BLaER1 treated with 17β-estradiol and CSF1 and Interleukin-3, amounts not matched to agents 10 nM and 100 nM (cell line): ENCODE data around the gene CTNNA3.
A peak's percentile ranks its signal among the peaks of the same experiment; 100 is the strongest.

Experiments used
- H3K27ac ChIP-seq, 11 experiments: shearing (Covaris generic); formaldehyde crosslinking; 2 replicates each; pipeline ENCODE4 v1.8.1; 2022
- H3K27me3 ChIP-seq, 11 experiments: shearing (Covaris generic); formaldehyde crosslinking; 2 replicates each; pipeline ENCODE4 v1.8.1; 2022
- H3K36me3 ChIP-seq, 11 experiments: shearing (Covaris generic); formaldehyde crosslinking; 2 replicates each; pipeline ENCODE4 v1.8.1; 2022
- H3K4me1 ChIP-seq, 10 experiments: shearing (Covaris generic); formaldehyde crosslinking; 2 replicates each; pipeline ENCODE4 v1.8.1; 2022
- H3K4me2 ChIP-seq, 11 experiments: shearing (Covaris generic); formaldehyde crosslinking; 2 replicates each; pipeline ENCODE4 v1.8.1; 2022
- H3K4me3 ChIP-seq, 10 experiments: shearing (Covaris generic); formaldehyde crosslinking; 2 replicates each; pipeline ENCODE4 v1.8.1; 2022
- H3K9ac ChIP-seq, 11 experiments: shearing (Covaris generic); formaldehyde crosslinking; 2 replicates each; pipeline ENCODE4 v1.8.1; 2022
- H3K9me3 ChIP-seq, 11 experiments: shearing (Covaris generic); formaldehyde crosslinking; replicated peaks in 1 of 11; 2 replicates each; pipeline ENCODE4 v1.8.1; 2022
- H4K20me1 ChIP-seq, 11 experiments: shearing (Covaris generic); formaldehyde crosslinking; 2 replicates each; pipeline ENCODE4 v1.8.1; 2022
- Cebpa-rat ChIP-seq, 11 experiments: shearing (Covaris generic); IDR thresholded peaks; 2 replicates each; pipeline ENCODE4 v1.8.1; 2022

CTNNA3 gene

DNA sequence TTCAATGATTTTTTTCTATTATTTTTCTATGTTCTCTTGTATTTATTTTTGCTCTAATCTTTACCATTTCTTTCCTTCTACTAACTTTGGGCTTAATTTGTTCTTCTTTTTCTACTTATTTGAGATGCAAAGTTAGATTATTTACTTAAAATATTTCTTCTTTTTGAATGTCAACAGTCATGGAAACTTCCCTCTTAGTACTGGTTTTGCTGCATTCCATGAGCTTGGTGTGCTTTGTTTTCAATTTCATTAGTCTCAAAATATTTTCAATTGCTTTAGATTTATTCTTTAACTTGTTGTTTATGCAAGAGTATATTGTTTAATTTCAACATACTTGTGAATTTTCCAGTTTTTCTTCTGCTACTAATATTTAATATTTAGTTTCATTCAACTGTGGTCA, 539.8 kb downstream of the CTNNA3 start:
- Histone ChIP-seq H3K36me3 (no peaks in the 10 kb centered on the region), H3K27ac (no peak overlapping the region), H3K9ac (no peak overlapping the region)

DNA sequence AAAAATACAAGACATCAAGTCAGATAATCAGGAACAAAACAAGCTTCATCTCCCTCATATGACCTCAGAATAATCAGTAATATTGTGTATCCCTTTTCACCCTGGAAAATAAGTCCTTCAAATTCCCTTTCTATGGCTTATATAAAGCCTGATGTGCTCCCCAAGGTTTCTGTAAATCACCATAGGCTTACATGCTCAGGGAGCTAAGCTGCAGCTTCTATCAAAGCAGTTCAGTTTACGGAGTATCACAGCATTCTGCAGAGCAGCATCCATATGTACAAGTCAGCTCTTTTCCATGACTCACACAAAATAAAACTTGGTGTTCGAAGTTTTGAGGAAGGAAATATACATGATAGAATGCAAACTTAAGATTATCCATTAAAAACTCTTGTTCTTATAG, 544.5 kb downstream of the CTNNA3 start:
- Histone ChIP-seq H3K4me2 (peak overlapping the region in 3 of 11 experiments; percentile 11 to 34 (median 24); a peak in 3 of 22 replicates), H3K9ac (no peak overlapping the region)
- no peak for TF ChIP-seq Cebpa-rat (IDR thresholded peaks at IDR 0.05)

More for the DNA sequence above, 539.8 kb downstream of the CTNNA3 start:
- no peak overlapping the region for H3K4me3 ChIP-seq
- H3K9me3 ChIP-seq, result peaks cover 0 to 19% (median 0%) of the 10 kb centered on the region in 11 experiments; a peak in 3 of 22 replicates
- TF ChIP-seq Cebpa-rat (IDR thresholded peaks at IDR 0.05), result no peak
- H3K4me1 ChIP-seq, result peaks cover 0 to 8% (median 0%) of the 10 kb centered on the region in 10 experiments; a peak in 4 of 20 replicates
- no peak overlapping the region for H3K4me2 ChIP-seq
- H3K27me3 ChIP-seq, result no peaks in the 10 kb centered on the region
- H4K20me1 ChIP-seq, result no peaks in the 10 kb centered on the region

DNA sequence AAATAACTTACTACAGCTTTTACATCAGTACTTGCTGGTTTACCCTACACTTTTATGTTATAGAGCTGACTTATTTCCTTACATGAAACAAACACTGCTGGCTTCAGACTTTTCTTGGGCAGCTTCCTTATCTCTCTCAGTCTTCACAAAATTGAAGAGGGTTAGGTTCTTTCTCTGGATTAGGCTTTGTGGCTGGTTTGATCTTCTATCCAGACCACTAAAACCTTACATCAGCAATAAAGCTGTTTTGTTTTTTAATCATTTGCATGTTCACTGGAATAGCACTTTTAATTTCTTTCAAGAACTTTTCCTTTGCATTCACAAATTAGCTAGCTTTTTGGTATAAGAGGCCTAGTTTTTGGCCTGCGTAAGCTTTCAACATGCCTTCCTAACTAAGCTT, 551.5 kb downstream of the CTNNA3 start:
- no peaks in the 10 kb centered on the region for H4K20me1 ChIP-seq
- H3K9me3 ChIP-seq, result no peaks in the 10 kb centered on the region
- H3K36me3 ChIP-seq, result no peaks in the 10 kb centered on the region
- no peak overlapping the region for H3K4me2 ChIP-seq
- H3K27ac ChIP-seq, result no peak overlapping the region
- H3K27me3 ChIP-seq, result no peaks in the 10 kb centered on the region
- H3K9ac ChIP-seq, result no peak overlapping the region
- H3K4me3 ChIP-seq, result no peak overlapping the region
- no peak for TF ChIP-seq Cebpa-rat (IDR thresholded peaks at IDR 0.05)
- no peaks in the 10 kb centered on the region for H3K4me1 ChIP-seq

More for the DNA sequence above, 544.5 kb downstream of the CTNNA3 start:
- no peaks in the 10 kb centered on the region for H3K27me3 ChIP-seq
- peaks cover 0 to 12% (median 0%) of the 10 kb centered on the region in 10 experiments; a peak in 4 of 20 replicates for H3K4me1 ChIP-seq
- H3K36me3 ChIP-seq, result no peaks in the 10 kb centered on the region
- no peak overlapping the region for H3K4me3 ChIP-seq
- no peaks in the 10 kb centered on the region for H3K9me3 ChIP-seq
- no peaks in the 10 kb centered on the region for H4K20me1 ChIP-seq
- peak overlapping the region in 1 of 11 experiments; percentile 6; a peak in 1 of 22 replicates for H3K27ac ChIP-seq

DNA sequence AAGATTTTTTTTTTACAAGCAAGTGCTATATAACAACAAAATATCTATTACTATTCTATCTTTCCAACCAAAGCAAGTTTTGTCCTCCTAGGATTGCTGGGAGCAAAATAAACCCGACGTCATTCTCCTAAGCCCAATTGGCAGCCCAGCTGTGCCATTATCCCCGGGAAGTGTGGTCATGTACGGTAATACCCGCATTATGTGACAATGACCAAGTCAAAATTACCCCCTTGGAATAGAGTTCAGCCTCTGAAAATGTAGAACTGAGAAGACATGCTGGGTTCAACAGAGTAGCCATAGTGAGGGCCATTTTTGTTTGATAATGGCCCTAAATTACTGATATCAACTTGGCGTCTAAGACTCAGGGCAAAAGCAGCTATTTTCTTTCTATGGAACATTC, 554.7 kb downstream of the CTNNA3 start:
- H3K9ac ChIP-seq, result no peak overlapping the region
- no peak overlapping the region for H3K27ac ChIP-seq
- no peaks in the 10 kb centered on the region for H3K36me3 ChIP-seq
- H3K4me1 ChIP-seq, result no peaks in the 10 kb centered on the region
- H4K20me1 ChIP-seq, result no peaks in the 10 kb centered on the region
- H3K4me3 ChIP-seq, result no peak overlapping the region
- H3K4me2 ChIP-seq, result no peak overlapping the region
- H3K9me3 ChIP-seq, result no peaks in the 10 kb centered on the region
- no peaks in the 10 kb centered on the region for H3K27me3 ChIP-seq
- TF ChIP-seq Cebpa-rat (IDR thresholded peaks at IDR 0.05), result no peak

DNA sequence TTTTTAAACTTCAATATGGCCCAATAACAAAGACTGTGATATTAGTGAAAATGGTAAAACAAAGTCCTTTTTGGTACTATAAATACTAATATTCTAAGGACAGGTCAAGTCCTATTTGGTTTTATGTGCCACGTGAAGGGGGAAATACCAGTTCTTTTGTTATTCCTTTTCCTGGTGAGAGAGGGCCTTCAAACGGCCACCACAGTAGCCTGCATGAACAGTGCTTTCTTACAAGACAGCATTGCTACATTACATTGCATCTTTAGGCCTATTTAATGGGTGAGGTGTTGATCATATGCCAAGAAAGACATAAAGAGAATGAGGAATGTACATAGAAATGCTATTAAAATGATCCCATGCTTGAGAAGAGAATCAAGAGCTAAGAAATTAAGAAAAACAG, 555.4 kb downstream of the CTNNA3 start:
- Histone ChIP-seq H3K9me3 (no peaks in the 10 kb centered on the region), H3K9ac (no peak overlapping the region), H3K4me3 (no peak overlapping the region), H3K4me1 (no peaks in the 10 kb centered on the region), H3K4me2 (no peak overlapping the region), H4K20me1 (no peaks in the 10 kb centered on the region), H3K36me3 (no peaks in the 10 kb centered on the region), H3K27ac (no peak overlapping the region), H3K27me3 (no peaks in the 10 kb centered on the region)
- no peak for TF ChIP-seq Cebpa-rat (IDR thresholded peaks at IDR 0.05)

DNA sequence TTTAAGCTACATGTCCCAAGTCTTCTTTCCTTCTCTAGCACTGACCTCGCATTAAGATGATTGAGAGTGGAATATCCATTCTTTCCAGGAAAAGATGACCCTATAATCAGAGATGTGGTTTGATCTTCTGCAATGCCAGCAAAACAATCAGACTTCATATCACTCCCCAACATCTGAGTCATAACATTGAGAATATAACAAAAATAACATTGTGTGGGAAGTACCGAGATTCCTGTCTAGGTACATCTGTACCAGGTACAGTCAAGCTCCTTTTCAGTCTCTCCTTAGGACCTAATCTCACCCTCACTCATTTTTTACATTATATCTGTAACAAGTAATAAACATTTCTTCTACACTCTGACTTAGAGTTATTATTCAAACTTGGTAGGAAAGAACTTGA, 568.6 kb downstream of the CTNNA3 start:
- H3K4me2 ChIP-seq, result no peak overlapping the region
- no peak for TF ChIP-seq Cebpa-rat (IDR thresholded peaks at IDR 0.05)
- no peak overlapping the region for H3K27ac ChIP-seq
- H3K4me1 ChIP-seq, result no peaks in the 10 kb centered on the region
- no peaks in the 10 kb centered on the region for H3K36me3 ChIP-seq
- no peaks in the 10 kb centered on the region for H4K20me1 ChIP-seq
- no peaks in the 10 kb centered on the region for H3K27me3 ChIP-seq
- no peak overlapping the region for H3K4me3 ChIP-seq
- no peaks in the 10 kb centered on the region for H3K9me3 ChIP-seq
- H3K9ac ChIP-seq, result no peak overlapping the region

DNA sequence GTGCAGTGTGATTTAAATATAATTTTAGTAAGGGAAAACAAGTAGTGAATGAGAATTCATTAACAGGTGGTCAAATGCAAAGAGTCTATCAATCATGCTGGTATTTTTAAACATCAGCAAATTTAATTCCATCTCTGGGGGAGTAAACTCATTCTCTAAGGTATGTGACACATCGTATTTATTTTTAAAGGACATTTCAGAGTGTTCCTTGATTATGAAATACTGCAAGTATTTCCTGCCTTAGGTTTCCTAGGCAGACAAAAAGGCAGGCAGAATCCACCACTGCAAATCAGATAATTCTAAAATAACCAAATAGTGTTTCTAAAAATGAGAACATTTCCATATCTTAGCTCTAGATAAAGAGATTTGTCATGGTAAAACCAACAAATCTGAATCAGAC, 576.3 kb downstream of the CTNNA3 start:
- Histone ChIP-seq H3K4me2 (no peak overlapping the region), H3K27ac (no peak overlapping the region), H3K27me3 (no peaks in the 10 kb centered on the region), H3K36me3 (no peaks in the 10 kb centered on the region), H3K9ac (no peak overlapping the region), H3K9me3 (no peaks in the 10 kb centered on the region), H4K20me1 (no peaks in the 10 kb centered on the region), H3K4me3 (no peak overlapping the region), H3K4me1 (no peaks in the 10 kb centered on the region)
- TF ChIP-seq Cebpa-rat (IDR thresholded peaks at IDR 0.05), result no peak

DNA sequence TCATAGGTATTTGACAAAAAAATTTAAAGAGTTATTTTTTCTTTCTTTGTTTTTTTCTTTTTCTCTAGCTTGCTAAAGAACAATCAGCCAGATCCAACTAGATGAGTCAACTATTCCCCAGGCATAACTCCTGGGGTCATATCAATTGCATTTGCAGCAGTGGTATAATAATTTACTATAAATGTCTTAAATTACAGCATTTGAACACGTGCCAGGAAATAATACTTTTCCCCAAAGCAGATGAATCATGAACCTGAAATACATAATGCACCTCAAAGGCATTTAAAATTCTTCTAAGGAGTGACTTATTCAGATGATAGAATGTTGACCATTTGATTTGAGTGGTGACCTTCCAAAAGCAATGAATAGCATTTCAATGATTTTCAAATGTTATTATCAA, 580.0 kb downstream of the CTNNA3 start:
- Histone ChIP-seq H3K9me3 (no peaks in the 10 kb centered on the region), H3K36me3 (no peaks in the 10 kb centered on the region), H4K20me1 (no peaks in the 10 kb centered on the region), H3K27me3 (no peaks in the 10 kb centered on the region), H3K4me1 (no peaks in the 10 kb centered on the region; a peak in 1 of 20 replicates), H3K4me2 (no peak overlapping the region), H3K4me3 (no peak overlapping the region), H3K9ac (no peak overlapping the region), H3K27ac (no peak overlapping the region)
- no peak for TF ChIP-seq Cebpa-rat (IDR thresholded peaks at IDR 0.05)

DNA sequence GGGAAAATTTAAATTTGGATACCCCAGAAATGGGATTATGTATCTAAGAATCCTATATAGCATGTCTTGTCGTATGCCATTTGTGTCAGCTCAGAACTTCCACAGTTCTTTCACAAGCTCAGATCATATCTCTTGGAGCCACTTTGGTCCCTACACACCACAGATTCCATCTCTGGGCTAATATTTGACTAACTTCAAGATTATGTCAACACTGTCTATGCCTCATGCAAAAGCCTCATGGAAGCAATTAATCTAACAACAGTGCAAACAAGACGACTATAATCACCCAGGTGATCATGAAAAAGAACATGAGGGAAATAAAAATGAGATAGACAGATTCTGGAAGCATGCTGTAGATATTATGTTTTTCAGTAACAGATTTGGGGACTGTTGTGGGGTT, 581.0 kb downstream of the CTNNA3 start:
- no peak for TF ChIP-seq Cebpa-rat (IDR thresholded peaks at IDR 0.05)
- Histone ChIP-seq H3K36me3 (no peaks in the 10 kb centered on the region), H3K27ac (no peak overlapping the region), H3K4me2 (no peak overlapping the region), H3K9me3 (no peaks in the 10 kb centered on the region), H3K9ac (no peak overlapping the region), H4K20me1 (no peaks in the 10 kb centered on the region), H3K27me3 (no peaks in the 10 kb centered on the region), H3K4me3 (no peak overlapping the region), H3K4me1 (no peaks in the 10 kb centered on the region; a peak in 1 of 20 replicates)

DNA sequence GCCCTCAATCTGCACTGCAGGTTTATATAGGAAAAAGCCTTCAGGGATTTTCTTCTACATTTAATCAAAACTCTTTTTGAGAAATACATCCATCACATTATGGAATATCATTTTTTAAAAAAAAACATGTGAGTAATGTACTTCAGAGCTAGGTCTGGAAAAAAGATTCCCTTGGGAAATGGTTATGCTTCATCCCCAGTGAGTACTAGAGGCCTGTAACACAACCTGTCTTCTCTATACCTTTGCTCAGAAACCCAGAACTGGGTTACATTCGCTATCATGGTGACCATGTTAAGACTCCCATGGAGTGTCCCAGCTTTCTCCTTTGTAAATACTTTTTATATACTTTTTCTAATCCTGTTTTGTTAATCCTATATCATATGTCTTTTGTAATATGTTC, 583.2 kb downstream of the CTNNA3 start:
- H3K4me2 ChIP-seq, result no peak overlapping the region
- H3K4me3 ChIP-seq, result no peak overlapping the region
- H4K20me1 ChIP-seq, result no peaks in the 10 kb centered on the region
- H3K9ac ChIP-seq, result no peak overlapping the region
- H3K4me1 ChIP-seq, result no peaks in the 10 kb centered on the region; a peak in 1 of 20 replicates
- no peaks in the 10 kb centered on the region for H3K36me3 ChIP-seq
- H3K27ac ChIP-seq, result no peak overlapping the region
- H3K27me3 ChIP-seq, result no peaks in the 10 kb centered on the region
- H3K9me3 ChIP-seq, result peaks cover 0 to under 1% (median 0%) of the 10 kb centered on the region in 11 experiments; a peak in 1 of 22 replicates
- no peak for TF ChIP-seq Cebpa-rat (IDR thresholded peaks at IDR 0.05)
